ENCODE results near the gene ITGBL1.

ITGBL1 gene

GRCh38 chr13:101695870-101696516 lies 243.5 kb downstream of the ITGBL1 start:
- H3K4me1 ChIP-seq (ENCODE audit: control insufficient read depth, insufficient read depth, low read depth, low read length), result no peaks in the 10 kb centered on the region
- H3K9me3 ChIP-seq (ENCODE audit: control insufficient read depth, low read length), result no peaks in the 10 kb centered on the region
- no peak overlapping the region for H3K4me2 ChIP-seq (ENCODE audit: low read length, poor library complexity, severe bottlenecking)
- no peak overlapping the region for H2BK120ac ChIP-seq (ENCODE audit: low read depth, low read length)
- no peak for DNase-seq
- H3K27me3 ChIP-seq (ENCODE audit: control insufficient read depth in 1 of 2, insufficient read depth in 1 of 2, low read length in 2 of 2), result no peaks in the 10 kb centered on the region
- H3K36me3 ChIP-seq (ENCODE audit: control insufficient read depth in 1 of 2, insufficient read depth in 2 of 2, low read depth in 1 of 2, low read length in 2 of 2), result peaks cover 0 to 11% of the 10 kb centered on the region in 2 experiments
- H3K4ac ChIP-seq (ENCODE audit: low read depth in 1 of 2, low read length in 2 of 2), result no peak overlapping the region
- 96% methylated on average over 4 of the region's 4 CpGs for WGBS
- H2BK5ac ChIP-seq (ENCODE audit: low read depth, low read length, poor library complexity, severe bottlenecking), result no peak overlapping the region
- no peak overlapping the region for H2AK5ac ChIP-seq (ENCODE audit: low read length, severe bottlenecking)
- no peak overlapping the region for H3K14ac ChIP-seq (ENCODE audit: low read length in 2 of 2)
- no peak overlapping the region for H4K8ac ChIP-seq (ENCODE audit: low read length)
- no peak overlapping the region for H3K27ac ChIP-seq (ENCODE audit: low read length, poor library complexity, severe bottlenecking)
- H3K79me1 ChIP-seq (replicated peaks; ENCODE audit: low read length, poor library complexity, severe bottlenecking), result no peaks in the 10 kb centered on the region
- H4K91ac ChIP-seq (ENCODE audit: low read length), result no peak overlapping the region
- no peak overlapping the region for H3K18ac ChIP-seq (ENCODE audit: low read depth in 1 of 2, low read length in 2 of 2)
- H2BK15ac ChIP-seq (ENCODE audit: low read depth, poor library complexity, severe bottlenecking), result no peak overlapping the region
- no peak overlapping the region for H3K4me3 ChIP-seq (ENCODE audit: insufficient read depth in 1 of 2, low read depth in 1 of 2, low read length in 2 of 2)
- no peak overlapping the region for H3K9ac ChIP-seq (ENCODE audit: low read length)
- H2AFZ ChIP-seq (ENCODE audit: low read depth, low read length), result no peak overlapping the region
- H3K23ac ChIP-seq (ENCODE audit: low read length in 2 of 2), result no peak overlapping the region
- no peak overlapping the region for H2BK12ac ChIP-seq (ENCODE audit: low read length in 2 of 2)

- WGBS, result 83% methylated on average over 2 of the region's 3 CpGs
- Histone ChIP-seq H3K4ac (ENCODE audit: low read depth in 1 of 2, low read length in 2 of 2) (no peak overlapping the region), H3K27me3 (ENCODE audit: control insufficient read depth in 1 of 2, insufficient read depth in 1 of 2, low read length in 2 of 2) (no peaks in the 10 kb centered on the region)
These were observed 245.3 kb downstream of the ITGBL1 start for GRCh38 chr13:101697745-101698144.

GRCh38 chr13:101698400-101698799 lies 245.9 kb downstream of the ITGBL1 start:
- Histone ChIP-seq H3K4ac (ENCODE audit: low read depth in 1 of 2, low read length in 2 of 2) (no peak overlapping the region), H3K4me2 (ENCODE audit: low read length, poor library complexity, severe bottlenecking) (no peak overlapping the region), H3K23ac (ENCODE audit: low read length in 2 of 2) (no peak overlapping the region), H4K91ac (ENCODE audit: low read length) (no peak overlapping the region), H2BK15ac (ENCODE audit: low read depth, poor library complexity, severe bottlenecking) (no peak overlapping the region), H3K14ac (ENCODE audit: low read length in 2 of 2) (no peak overlapping the region), H3K79me1 (replicated peaks; ENCODE audit: low read length, poor library complexity, severe bottlenecking) (no peaks in the 10 kb centered on the region), H2AFZ (ENCODE audit: low read depth, low read length) (no peak overlapping the region), H3K9me3 (ENCODE audit: control insufficient read depth, low read length) (no peaks in the 10 kb centered on the region), H3K4me3 (ENCODE audit: insufficient read depth in 1 of 2, low read depth in 1 of 2, low read length in 2 of 2) (no peak overlapping the region), H3K4me1 (ENCODE audit: control insufficient read depth, insufficient read depth, low read depth, low read length) (no peaks in the 10 kb centered on the region), H3K27me3 (ENCODE audit: control insufficient read depth in 1 of 2, insufficient read depth in 1 of 2, low read length in 2 of 2) (no peaks in the 10 kb centered on the region), H3K18ac (ENCODE audit: low read depth in 1 of 2, low read length in 2 of 2) (no peak overlapping the region), H2BK12ac (ENCODE audit: low read length in 2 of 2) (no peak overlapping the region), H2BK5ac (ENCODE audit: low read depth, low read length, poor library complexity, severe bottlenecking) (no peak overlapping the region), H2BK120ac (ENCODE audit: low read depth, low read length) (no peak overlapping the region), H3K36me3 (ENCODE audit: control insufficient read depth in 1 of 2, insufficient read depth in 2 of 2, low read depth in 1 of 2, low read length in 2 of 2) (peaks cover 0 to 12% of the 10 kb centered on the region in 2 experiments), H4K8ac (ENCODE audit: low read length) (no peak overlapping the region), H3K27ac (ENCODE audit: low read length, poor library complexity, severe bottlenecking) (no peak overlapping the region), H3K9ac (ENCODE audit: low read length) (no peak overlapping the region), H2AK5ac (ENCODE audit: low read length, severe bottlenecking) (no peak overlapping the region)
- no CpG with 5 or more reads among the region's 2 CpGs for WGBS
- DNase-seq, result no peak

More at GRCh38 chr13:101697745-101698144, 245.3 kb downstream of the ITGBL1 start:
- H3K4me1 ChIP-seq (ENCODE audit: control insufficient read depth, insufficient read depth, low read depth, low read length), result no peaks in the 10 kb centered on the region
- H2BK5ac ChIP-seq (ENCODE audit: low read depth, low read length, poor library complexity, severe bottlenecking), result no peak overlapping the region
- no peak overlapping the region for H3K18ac ChIP-seq (ENCODE audit: low read depth in 1 of 2, low read length in 2 of 2)
- H3K14ac ChIP-seq (ENCODE audit: low read length in 2 of 2), result no peak overlapping the region
- H3K27ac ChIP-seq (ENCODE audit: low read length, poor library complexity, severe bottlenecking), result no peak overlapping the region
- no peak overlapping the region for H4K8ac ChIP-seq (ENCODE audit: low read length)
- H3K9ac ChIP-seq (ENCODE audit: low read length), result no peak overlapping the region
- H2BK12ac ChIP-seq (ENCODE audit: low read length in 2 of 2), result no peak overlapping the region
- no peak overlapping the region for H3K4me2 ChIP-seq (ENCODE audit: low read length, poor library complexity, severe bottlenecking)
- no peak overlapping the region for H3K4me3 ChIP-seq (ENCODE audit: insufficient read depth in 1 of 2, low read depth in 1 of 2, low read length in 2 of 2)
- peaks cover 0 to 11% of the 10 kb centered on the region in 2 experiments for H3K36me3 ChIP-seq (ENCODE audit: control insufficient read depth in 1 of 2, insufficient read depth in 2 of 2, low read depth in 1 of 2, low read length in 2 of 2)
- no peak for DNase-seq
- no peak overlapping the region for H4K91ac ChIP-seq (ENCODE audit: low read length)
- no peak overlapping the region for H2BK120ac ChIP-seq (ENCODE audit: low read depth, low read length)
- no peak overlapping the region for H3K23ac ChIP-seq (ENCODE audit: low read length in 2 of 2)
- no peaks in the 10 kb centered on the region for H3K9me3 ChIP-seq (ENCODE audit: control insufficient read depth, low read length)
- no peak overlapping the region for H2AFZ ChIP-seq (ENCODE audit: low read depth, low read length)
- H3K79me1 ChIP-seq (replicated peaks; ENCODE audit: low read length, poor library complexity, severe bottlenecking), result no peaks in the 10 kb centered on the region
- H2BK15ac ChIP-seq (ENCODE audit: low read depth, poor library complexity, severe bottlenecking), result no peak overlapping the region
- H2AK5ac ChIP-seq (ENCODE audit: low read length, severe bottlenecking), result no peak overlapping the region

GRCh38 chr13:101700598-101700997 lies 248.1 kb downstream of the ITGBL1 start:
- Histone ChIP-seq H3K9ac (ENCODE audit: low read length) (no peak overlapping the region), H3K4me3 (ENCODE audit: insufficient read depth in 1 of 2, low read depth in 1 of 2, low read length in 2 of 2) (no peak overlapping the region), H3K23ac (ENCODE audit: low read length in 2 of 2) (no peak overlapping the region), H3K36me3 (ENCODE audit: control insufficient read depth in 1 of 2, insufficient read depth in 2 of 2, low read depth in 1 of 2, low read length in 2 of 2) (peaks cover 0 to 8% of the 10 kb centered on the region in 2 experiments), H3K27me3 (ENCODE audit: control insufficient read depth in 1 of 2, insufficient read depth in 1 of 2, low read length in 2 of 2) (no peaks in the 10 kb centered on the region), H3K18ac (ENCODE audit: low read depth in 1 of 2, low read length in 2 of 2) (no peak overlapping the region), H2AK5ac (ENCODE audit: low read length, severe bottlenecking) (no peak overlapping the region), H2AFZ (ENCODE audit: low read depth, low read length) (no peak overlapping the region), H2BK15ac (ENCODE audit: low read depth, poor library complexity, severe bottlenecking) (no peak overlapping the region), H3K9me3 (ENCODE audit: control insufficient read depth, low read length) (no peaks in the 10 kb centered on the region), H2BK12ac (ENCODE audit: low read length in 2 of 2) (no peak overlapping the region), H2BK5ac (ENCODE audit: low read depth, low read length, poor library complexity, severe bottlenecking) (no peak overlapping the region), H3K4ac (ENCODE audit: low read depth in 1 of 2, low read length in 2 of 2) (no peak overlapping the region), H4K91ac (ENCODE audit: low read length) (no peak overlapping the region), H3K14ac (ENCODE audit: low read length in 2 of 2) (no peak overlapping the region), H3K79me1 (replicated peaks; ENCODE audit: low read length, poor library complexity, severe bottlenecking) (no peaks in the 10 kb centered on the region), H2BK120ac (ENCODE audit: low read depth, low read length) (no peak overlapping the region), H4K8ac (ENCODE audit: low read length) (no peak overlapping the region), H3K27ac (ENCODE audit: low read length, poor library complexity, severe bottlenecking) (no peak overlapping the region), H3K4me1 (ENCODE audit: control insufficient read depth, insufficient read depth, low read depth, low read length) (no peaks in the 10 kb centered on the region), H3K4me2 (ENCODE audit: low read length, poor library complexity, severe bottlenecking) (no peak overlapping the region)
- WGBS, result 65% methylated on average over 1 of the region's 3 CpGs
- no peak for DNase-seq
